ENCODE data around the gene CD48.
A peak's percentile ranks its signal among the peaks of the same experiment; 100 is the strongest.
"Not testable (repeated sequence)": the region's sequence is repeated elsewhere in the genome, so short reads cannot be mapped to it uniquely, and the experiment has no call there.

Gene CD48

DNA sequence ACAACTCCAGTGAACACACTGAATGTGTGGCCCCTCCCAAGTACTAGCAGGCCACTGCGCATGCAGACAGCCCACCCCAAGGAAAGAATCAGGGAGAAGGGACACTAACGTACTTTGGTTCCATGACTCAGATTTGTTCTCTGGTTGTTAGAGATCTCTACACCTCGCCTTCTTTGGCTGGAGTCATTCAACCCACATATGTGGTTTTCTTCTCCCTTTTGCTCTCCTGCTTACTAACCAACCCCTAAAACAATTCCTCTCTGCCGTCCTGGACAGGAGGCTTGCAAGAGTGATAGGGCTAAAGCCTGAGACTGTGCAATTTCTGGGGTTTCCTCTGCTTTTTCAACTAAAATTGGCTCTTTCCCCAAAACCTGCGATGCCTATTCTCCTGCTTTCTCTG, 5.7 kb upstream of the CD48 start:
- Mint-ChIP-seq H3K27me3 (peaks cover 9% of the 10 kb centered on the region), H3K4me1 (peaks cover 41% of the 10 kb centered on the region), H3K27ac (no peak overlapping the region), H3K9me3 (no peaks in the 10 kb centered on the region), H3K36me3 (no peaks in the 10 kb centered on the region), H3K4me3 (no peak overlapping the region)
- no peak for DNase-seq
- CTCF ChIA-PET, result no interaction called here

GRCh38 chr1:160716013-160716412, 4.4 kb upstream of the CD48 start:
- peaks cover 44% of the 10 kb centered on the region for H3K4me1 Mint-ChIP-seq
- CTCF ChIA-PET, result interaction anchor here (0.6 to 2.3 kb wide), 8 partner anchors 9 to 282 kb away, joined by 3 to 12 read pairs (median 3); no protein-coding TSS in a partner anchor
- peaks cover 3% of the 10 kb centered on the region for H3K36me3 Mint-ChIP-seq

DNA sequence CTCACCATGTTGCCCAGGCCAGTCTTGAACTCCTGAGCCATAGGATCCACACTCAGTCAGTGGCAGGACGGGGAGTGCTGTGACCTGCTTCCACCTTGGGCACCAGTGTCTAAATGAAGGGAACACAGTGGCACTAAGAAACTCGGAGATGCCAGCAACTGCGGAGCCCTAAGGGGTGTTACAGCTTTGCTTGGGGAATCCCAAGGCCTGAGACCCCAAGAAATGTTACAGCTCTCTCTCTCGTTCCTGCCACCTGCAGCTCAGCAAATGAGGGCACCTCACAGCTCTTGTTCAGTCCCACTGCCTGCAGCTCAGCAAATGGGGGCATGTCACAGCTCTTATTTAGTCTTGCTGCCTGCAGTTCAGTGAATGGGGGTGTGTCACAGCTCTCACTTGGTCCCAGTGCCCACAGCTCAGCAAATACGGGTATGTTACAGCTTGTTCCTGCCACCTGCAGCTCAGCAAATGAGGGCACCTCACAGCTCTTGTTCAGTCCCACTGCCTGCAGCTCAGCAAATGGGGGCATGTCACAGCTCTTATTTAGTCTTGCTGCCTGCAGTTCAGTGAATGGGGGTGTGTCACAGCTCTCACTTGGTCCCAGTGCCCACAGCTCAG, 2.5 kb upstream of the CD48 start:
- not testable (repeated sequence) for H3K9me3 Mint-ChIP-seq, H3K27me3 Mint-ChIP-seq, H3K4me3 Mint-ChIP-seq, H3K27ac Mint-ChIP-seq, DNase-seq
- CTCF ChIA-PET, result interaction anchor here (0.9 to 3.5 kb wide), 3 partner anchors 11 to 54 kb away, joined by 4 to 28 read pairs (median 8); no protein-coding TSS in a partner anchor
- H3K36me3 Mint-ChIP-seq, result peaks cover 13% of the 10 kb centered on the region
- peaks cover 36% of the 10 kb centered on the region for H3K4me1 Mint-ChIP-seq

More at GRCh38 chr1:160716013-160716412, 4.4 kb upstream of the CD48 start:
- DNase-seq, result no peak
- Mint-ChIP-seq H3K9me3 (no peaks in the 10 kb centered on the region), H3K27ac (no peak overlapping the region), H3K4me3 (no peak overlapping the region), H3K27me3 (peaks cover 9% of the 10 kb centered on the region)

- Mint-ChIP-seq H3K9me3 (no peaks in the 10 kb centered on the region), H3K36me3 (peaks cover 13% of the 10 kb centered on the region), H3K4me1 (peaks cover 36% of the 10 kb centered on the region), H3K27me3 (peaks cover 6% of the 10 kb centered on the region), H3K4me3 (no peak overlapping the region), H3K27ac (no peak overlapping the region)
- CTCF ChIA-PET, result interaction anchor here (0.6 to 3.5 kb wide), 7 partner anchors 12 to 241 kb away, joined by 3 to 28 read pairs (median 4); partner anchors contain the start of gene ITLN2
- no peak for DNase-seq
Observed at GRCh38 chr1:160713161-160713560, 1.5 kb upstream of the CD48 start.

- Mint-ChIP-seq H3K4me1 (peaks cover 34% of the 10 kb centered on the region), H3K36me3 (peaks cover 13% of the 10 kb centered on the region)
- CTCF ChIA-PET, result interaction anchor here (0.6 to 3.5 kb wide), 7 partner anchors 13 to 242 kb away, joined by 3 to 28 read pairs (median 6); partner anchors contain the start of gene ITLN2
- H3K4me3 Mint-ChIP-seq, H3K27me3 Mint-ChIP-seq, H3K27ac Mint-ChIP-seq, H3K9me3 Mint-ChIP-seq: not testable (repeated sequence)
- DNase-seq, result peak; percentile 58
Observed at GRCh38 chr1:160712525-160713080, 981 bp upstream of the CD48 start.

DNA sequence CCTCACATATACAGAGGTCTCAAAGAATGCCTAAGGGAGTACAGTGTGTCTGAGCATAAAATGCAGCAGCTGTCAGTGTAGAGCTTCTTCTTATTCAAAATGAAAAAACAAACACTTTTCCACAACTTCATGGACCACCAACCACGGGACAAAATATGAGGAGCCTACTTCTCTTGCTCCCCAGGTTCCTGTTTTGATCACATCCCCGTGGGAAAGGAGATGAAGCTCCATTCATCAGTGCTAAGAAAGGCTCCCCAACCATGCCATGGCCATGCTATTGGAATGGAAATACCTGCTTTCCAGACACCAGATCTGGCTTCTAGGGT, 383 bp downstream of the CD48 start:
- Mint-ChIP-seq H3K4me1 (peaks cover 22% of the 10 kb centered on the region), H3K9me3 (no peaks in the 10 kb centered on the region), H3K4me3 (no peak overlapping the region), H3K27me3 (no peaks in the 10 kb centered on the region), H3K36me3 (peaks cover 17% of the 10 kb centered on the region), H3K27ac (no peak overlapping the region)
- CTCF ChIA-PET, result interaction anchor here (0.8 to 3.5 kb wide), 9 partner anchors 14 to 85 kb away, joined by 3 to 28 read pairs (median 4); no protein-coding TSS in a partner anchor
- DNase-seq, result no peak

- Mint-ChIP-seq H3K4me3 (no peak overlapping the region), H3K9me3 (no peaks in the 10 kb centered on the region), H3K27me3 (no peaks in the 10 kb centered on the region), H3K27ac (no peak overlapping the region), H3K36me3 (peaks cover 21% of the 10 kb centered on the region), H3K4me1 (peaks cover 22% of the 10 kb centered on the region)
- CTCF ChIA-PET, result interaction anchor here (0.8 to 3.5 kb wide), 9 partner anchors 15 to 84 kb away, joined by 3 to 28 read pairs (median 4); no protein-coding TSS in a partner anchor
- no peak for DNase-seq
Observed at GRCh38 chr1:160710517-160711252, 937 bp downstream of the CD48 start.

GRCh38 chr1:160709715-160710114, 1.9 kb downstream of the CD48 start:
- peaks cover 20% of the 10 kb centered on the region for H3K4me1 Mint-ChIP-seq
- H3K36me3 Mint-ChIP-seq, result peaks cover 30% of the 10 kb centered on the region
- H3K27ac Mint-ChIP-seq, result no peak overlapping the region
- H3K4me3 Mint-ChIP-seq, result no peak overlapping the region
- H3K27me3 Mint-ChIP-seq, result no peaks in the 10 kb centered on the region
- CTCF ChIA-PET, result interaction anchor here (1.5 to 4.7 kb wide), 3 partner anchors 15 to 103 kb away, joined by 3 to 48 read pairs (median 33); no protein-coding TSS in a partner anchor
- DNase-seq, result no peak
- no peaks in the 10 kb centered on the region for H3K9me3 Mint-ChIP-seq

- H3K4me3 Mint-ChIP-seq, result no peak overlapping the region
- H3K9me3 Mint-ChIP-seq, result no peaks in the 10 kb centered on the region
- CTCF ChIA-PET, result interaction anchor here (1.5 to 4.7 kb wide), 3 partner anchors 15 to 102 kb away, joined by 3 to 48 read pairs (median 33); no protein-coding TSS in a partner anchor
- no peaks in the 10 kb centered on the region for H3K27me3 Mint-ChIP-seq
- peaks cover 18% of the 10 kb centered on the region for H3K4me1 Mint-ChIP-seq
- peaks cover 37% of the 10 kb centered on the region for H3K36me3 Mint-ChIP-seq
- no peak overlapping the region for H3K27ac Mint-ChIP-seq
- DNase-seq, result peak; percentile 52
Observed at GRCh38 chr1:160708801-160709200, 2.8 kb downstream of the CD48 start.

GRCh38 chr1:160708118-160708517, 3.5 kb downstream of the CD48 start:
- Mint-ChIP-seq H3K4me3 (no peak overlapping the region), H3K9me3 (no peaks in the 10 kb centered on the region), H3K4me1 (peaks cover 15% of the 10 kb centered on the region), H3K27me3 (no peaks in the 10 kb centered on the region), H3K36me3 (peaks cover 44% of the 10 kb centered on the region), H3K27ac (no peak overlapping the region)
- CTCF ChIA-PET, result interaction anchor here (1.4 to 4.7 kb wide), 6 partner anchors 16 to 243 kb away, joined by 3 to 48 read pairs (median 5); no protein-coding TSS in a partner anchor
- DNase-seq, result no peak

- Mint-ChIP-seq H3K4me1 (peaks cover 9% of the 10 kb centered on the region), H3K27me3 (no peaks in the 10 kb centered on the region), H3K36me3 (peaks cover 48% of the 10 kb centered on the region), H3K9me3 (no peaks in the 10 kb centered on the region), H3K4me3 (no peak overlapping the region), H3K27ac (no peak overlapping the region)
- DNase-seq, result peak; percentile 40
- CTCF ChIA-PET, result interaction anchor here (0.7 to 4.7 kb wide), 11 partner anchors 9 to 290 kb away, joined by 3 to 48 read pairs (median 4); partner anchors contain the start of gene ITLN2
Observed at GRCh38 chr1:160707236-160708064, 4.2 kb downstream of the CD48 start.

GRCh38 chr1:160706526-160707235, 4.9 kb downstream of the CD48 start:
- Mint-ChIP-seq H3K4me1 (peaks cover under 1% of the 10 kb centered on the region), H3K4me3 (no peak overlapping the region)
- CTCF ChIA-PET, result interaction anchor here (0.7 to 4.7 kb wide), 12 partner anchors 10 to 291 kb away, joined by 3 to 48 read pairs (median 4); partner anchors contain the start of gene ITLN2

GRCh38 chr1:160705742-160706141, 5.9 kb downstream of the CD48 start:
- H3K36me3 Mint-ChIP-seq, result peaks cover 49% of the 10 kb centered on the region
- no peak for DNase-seq
- CTCF ChIA-PET, result interaction anchor here (0.6 to 4.7 kb wide), 5 partner anchors 19 to 86 kb away, joined by 3 to 48 read pairs (median 4); no protein-coding TSS in a partner anchor
- no peaks in the 10 kb centered on the region for H3K9me3 Mint-ChIP-seq
- peaks cover 3% of the 10 kb centered on the region for H3K4me1 Mint-ChIP-seq
- peak overlapping the region; percentile 76 for H3K27ac Mint-ChIP-seq
- no peaks in the 10 kb centered on the region for H3K27me3 Mint-ChIP-seq
- H3K4me3 Mint-ChIP-seq, result no peak overlapping the region

More at GRCh38 chr1:160706526-160707235, 4.9 kb downstream of the CD48 start:
- Mint-ChIP-seq H3K36me3 (peaks cover 54% of the 10 kb centered on the region), H3K27ac (no peak overlapping the region), H3K9me3 (no peaks in the 10 kb centered on the region), H3K27me3 (no peaks in the 10 kb centered on the region)
- no peak for DNase-seq
